ENCODE results near the gene REM2.
A peak's percentile ranks its signal among the peaks of the same experiment; 100 is the strongest.
"Not testable (repeated sequence)": the region's sequence is repeated elsewhere in the genome, so short reads cannot be mapped to it uniquely, and the experiment has no call there.

The REM2 gene

GRCh38 chr14:22898302-22899090 lies 15.5 kb downstream of the REM2 start:
- DNase-seq, result peak; percentile 89

GRCh38 chr14:22900081-22900799 lies 17.2 kb downstream of the REM2 start:
- DNase-seq, result peak; percentile 82

DNA sequence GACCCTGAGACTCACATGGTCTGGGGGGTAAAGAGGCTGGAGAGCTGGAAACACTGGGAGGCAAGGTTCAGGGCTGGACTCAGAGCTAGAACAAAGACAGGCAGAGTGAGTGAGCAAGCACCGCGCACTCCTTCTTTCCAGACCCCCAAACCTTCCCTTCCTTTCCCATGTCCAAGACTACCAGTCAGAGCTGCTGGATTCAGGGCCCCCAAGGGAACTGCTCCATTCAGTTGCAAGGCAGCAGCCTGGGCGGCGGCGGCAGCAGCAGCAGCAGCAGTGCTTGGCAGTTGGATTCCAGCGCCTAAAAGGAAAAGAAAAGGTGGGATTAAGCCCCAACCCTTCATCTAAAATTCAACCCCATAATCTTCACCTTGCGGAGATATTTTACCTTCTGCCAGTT lies 18.8 kb downstream of the REM2 start:
- DNase-seq, result no peak

DNA sequence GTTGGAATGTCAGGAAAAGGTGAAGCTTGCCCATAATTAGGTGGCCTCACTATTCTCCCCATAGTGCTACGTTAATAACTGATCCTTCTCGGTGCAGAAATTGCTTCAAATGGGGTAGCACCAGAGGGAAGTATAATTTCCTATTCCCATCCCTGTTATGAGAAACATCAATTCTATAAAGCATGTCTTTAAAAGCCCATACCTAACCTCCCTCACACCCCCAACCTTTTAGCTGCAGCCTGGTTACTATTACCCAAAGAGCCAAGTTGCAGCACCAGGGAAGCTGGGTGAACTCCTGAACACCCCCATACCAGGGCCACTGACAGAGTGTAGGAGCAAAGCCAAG lies 20.7 kb downstream of the REM2 start:
- no peak for DNase-seq

- no peak for DNase-seq
Measured at GRCh38 chr14:22905627-22906026, 22.6 kb downstream of the REM2 start.

DNA sequence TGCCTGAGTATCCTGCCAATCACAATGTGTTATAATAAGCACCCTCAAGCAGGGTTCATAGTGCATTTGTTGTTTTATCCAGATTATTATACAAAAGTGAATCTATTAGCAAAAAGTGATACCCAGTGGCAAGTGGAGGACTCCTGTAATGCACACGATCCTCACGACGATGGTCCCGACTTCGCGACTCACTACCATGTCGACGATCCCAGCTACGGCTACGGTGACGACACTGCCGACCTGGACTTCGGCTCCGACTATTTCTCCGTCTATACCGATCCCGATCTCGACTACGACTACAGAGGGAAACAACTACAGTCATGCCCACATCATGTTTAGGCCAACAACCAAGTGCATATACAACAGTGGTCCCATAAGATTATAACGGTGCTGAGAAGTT lies 23.1 kb downstream of the REM2 start:
- no peak for DNase-seq

DNA sequence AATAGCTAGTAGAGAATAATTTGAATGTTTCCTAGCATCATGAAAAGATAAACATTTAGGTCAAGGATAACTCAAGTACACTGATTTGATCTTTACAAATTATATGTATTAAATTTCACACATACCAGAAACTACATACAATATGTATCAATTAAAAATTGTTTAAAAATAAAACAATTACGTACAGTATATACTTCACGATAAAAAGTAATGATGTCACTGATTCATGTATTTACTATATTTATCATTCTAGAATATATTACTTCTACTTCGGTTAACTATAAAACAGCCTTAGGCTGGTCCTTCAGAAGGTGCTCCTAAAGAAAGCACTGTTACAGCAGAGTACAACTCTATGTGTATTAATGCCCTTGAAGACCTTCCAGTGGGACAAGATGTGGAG lies 24.4 kb downstream of the REM2 start:
- no peak for DNase-seq

GRCh38 chr14:22908601-22909000 lies 25.6 kb downstream of the REM2 start:
- no peak for DNase-seq

DNA sequence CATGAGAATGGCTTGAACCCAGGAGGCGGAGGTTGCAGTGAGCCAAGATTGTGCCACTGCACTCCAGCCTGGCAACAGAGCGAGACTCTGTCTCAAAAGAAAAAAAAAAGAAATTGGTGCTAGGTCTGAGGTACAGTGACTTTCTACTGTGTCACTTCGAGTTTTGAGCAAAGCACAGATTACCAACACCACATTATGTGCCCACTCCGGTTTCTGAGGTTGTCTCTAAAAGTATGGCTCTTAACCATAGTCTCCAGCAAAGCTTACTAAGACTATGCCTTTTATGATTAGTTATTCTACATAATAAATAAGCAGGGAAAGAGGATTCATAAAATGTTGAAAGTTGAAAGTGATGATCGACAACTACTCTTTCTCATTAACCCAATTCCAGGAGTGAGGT lies 27.9 kb downstream of the REM2 start:
- DNase-seq, result no peak

GRCh38 chr14:22914836-22915235 lies 31.8 kb downstream of the REM2 start:
- DNase-seq, result not testable (repeated sequence)

GRCh38 chr14:22915886-22916521 lies 33.0 kb downstream of the REM2 start:
- no peak for DNase-seq

DNA sequence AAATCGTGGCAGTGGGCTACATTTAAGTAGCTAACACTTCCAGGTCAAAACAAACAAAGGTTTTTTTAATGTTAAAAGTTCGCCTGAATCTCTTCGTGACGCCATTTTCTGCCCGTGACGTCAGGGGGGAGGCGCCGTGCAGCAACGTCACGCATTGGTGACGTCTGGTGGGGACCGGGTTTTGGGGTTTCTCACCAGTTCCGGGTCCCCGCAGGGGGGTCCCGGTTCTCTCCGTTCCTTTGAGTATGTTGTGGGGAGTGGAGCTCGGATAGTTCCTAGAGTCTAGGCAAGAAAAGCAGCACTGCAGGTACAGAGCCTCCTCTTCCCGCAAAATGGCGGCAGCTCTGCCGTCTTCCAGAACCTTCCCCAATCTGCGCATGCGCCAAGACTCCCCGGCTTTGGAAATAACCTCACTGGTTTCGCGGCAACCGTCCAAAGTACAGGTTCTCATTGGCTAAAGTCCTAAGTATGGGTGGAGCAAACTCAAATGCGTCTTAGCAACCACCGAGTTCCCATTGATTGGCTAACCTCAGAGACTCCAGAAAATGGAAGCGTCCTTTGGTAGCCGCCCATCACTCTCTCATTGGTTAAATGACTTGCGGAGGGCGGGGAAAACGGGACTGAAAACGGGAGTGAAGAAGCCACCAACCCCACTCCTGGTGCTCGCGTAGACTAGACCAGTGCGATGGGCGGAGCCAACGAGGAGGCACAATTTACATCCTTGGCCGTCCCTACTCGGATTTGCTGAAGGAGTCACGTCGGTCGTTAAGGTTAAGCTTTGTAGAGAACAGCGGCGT lies 36.0 kb downstream of the REM2 start, which contains the start of gene RBM23:
Gene RBM23 (minus strand): TSS at position 346 of the 797 bp plus-strand sequence.
- DNase-seq, result peak; percentile 100

DNA sequence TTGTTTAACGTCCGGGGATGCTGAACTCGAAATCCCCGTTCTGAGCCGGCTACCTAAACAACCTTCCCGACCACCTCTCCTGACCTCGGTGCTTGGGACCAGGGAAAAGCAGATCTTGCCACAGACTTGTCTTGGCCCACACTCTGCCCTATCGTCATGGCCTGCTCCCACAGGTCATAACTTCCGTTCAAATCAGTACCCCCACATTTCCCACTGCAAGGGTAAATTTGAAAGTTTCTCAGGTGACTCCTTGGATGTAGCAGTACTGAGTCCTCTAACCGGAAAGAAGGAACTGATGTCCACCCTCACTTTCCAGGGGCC lies 36.5 kb downstream of the REM2 start:
- DNase-seq, result no peak

DNA sequence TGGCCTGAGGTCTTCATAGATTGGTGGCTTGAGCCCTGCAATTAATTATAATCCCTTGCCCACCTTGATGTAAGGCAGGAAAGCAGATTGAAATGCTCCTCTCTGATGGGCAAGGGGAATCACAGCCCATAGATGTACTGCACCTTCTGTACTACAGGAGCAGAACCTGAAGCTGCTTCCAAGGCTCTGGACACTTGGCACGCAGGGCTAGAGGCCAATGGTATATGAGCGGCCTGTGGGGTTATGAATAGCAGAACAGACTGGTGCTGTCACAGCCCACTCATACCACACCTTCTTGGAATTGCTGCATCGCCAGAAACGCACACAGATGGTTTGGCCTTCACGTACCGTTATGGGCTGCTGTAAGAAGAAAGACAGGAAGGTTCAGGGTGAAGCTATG lies 37.7 kb downstream of the REM2 start:
- no peak for DNase-seq

GRCh38 chr14:22922294-22922693 lies 39.3 kb downstream of the REM2 start:
- DNase-seq, result no peak

GRCh38 chr14:22923746-22924145 lies 40.7 kb downstream of the REM2 start:
- no peak for DNase-seq

GRCh38 chr14:22925513-22925912 lies 42.5 kb downstream of the REM2 start:
- no peak for DNase-seq

GRCh38 chr14:22926316-22926715 lies 43.3 kb downstream of the REM2 start:
- DNase-seq, result no peak

GRCh38 chr14:22928237-22929103 lies 45.4 kb downstream of the REM2 start:
- no peak for DNase-seq

GRCh38 chr14:22929104-22929960 lies 46.3 kb downstream of the REM2 start, which contains the start of gene PRMT5:
Gene PRMT5, minus strand, starts transcription at chr14:22929376. Its CDS starts 15 bp downstream, at chr14:22929361.
- peak; percentile 100 for DNase-seq

- no peak for DNase-seq
Measured at GRCh38 chr14:22929961-22930364, 46.9 kb downstream of the REM2 start.

Data from fibroblast of skin of scalp (primary cell).